ENCODE results near the gene PIM3. TPM values are rescaled to one million over a fixed set of nuclear protein-coding genes. Genes with fewer than 3 reads are reported as not detected.

Gene PIM3
- polyA plus RNA-seq, 4 donors = 35.7 to 72.2 (median 45.9) TPM

DNA sequence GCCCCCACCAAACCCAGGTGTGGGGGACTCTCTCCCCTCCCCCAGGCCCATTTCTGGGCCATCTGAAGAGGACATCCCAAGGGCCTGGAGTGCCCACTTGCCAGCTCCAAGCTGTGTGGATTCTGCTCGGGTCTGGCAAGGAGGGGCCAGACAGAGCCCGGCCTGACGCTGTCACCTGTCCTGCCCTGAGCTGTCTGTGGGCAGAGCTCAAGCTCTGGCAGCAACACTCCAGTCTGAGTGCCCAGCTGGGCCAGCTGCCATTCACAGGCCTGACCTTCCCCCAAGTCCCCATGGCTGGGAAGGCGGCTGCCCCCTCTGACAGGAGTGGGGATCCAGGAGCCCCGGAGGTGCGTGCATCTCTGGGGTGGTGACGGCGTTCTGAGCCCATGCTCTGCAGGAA is 6.2 kb upstream of the PIM3 start:
- WGBS, 3 donors = 78 to 85% (median 80%) methylated on average over 8 of the region's 8 CpGs

DNA sequence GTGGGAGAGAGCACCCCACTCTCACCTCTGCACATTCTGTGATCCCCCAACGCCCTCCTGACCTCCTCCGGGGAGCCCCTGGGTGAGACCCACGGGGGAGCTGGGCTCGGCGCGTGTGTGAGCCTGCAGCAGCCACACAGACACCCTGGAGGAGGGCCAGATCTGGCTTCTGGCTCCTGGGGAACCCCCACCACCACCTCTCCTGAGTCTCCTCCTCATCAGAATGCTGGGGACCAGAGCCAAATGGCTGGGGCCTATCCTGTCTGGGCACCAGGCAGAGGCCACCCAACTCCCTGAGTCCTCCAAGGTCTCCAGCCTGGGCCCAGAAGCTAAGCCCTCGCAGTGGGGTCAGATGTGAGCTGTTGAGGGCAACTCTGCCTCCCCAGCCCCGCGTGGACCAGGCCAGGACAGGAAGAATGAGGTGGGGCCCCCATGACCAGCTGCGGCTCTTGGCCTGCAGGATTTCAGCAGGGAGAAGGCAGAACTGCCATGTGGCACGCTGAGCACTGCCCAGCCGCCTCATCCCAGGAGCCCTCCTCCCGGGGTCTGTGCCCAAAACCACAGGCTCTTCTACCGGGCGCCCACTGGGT is 5.5 kb upstream of the PIM3 start:
- no peak for DNase-seq

More for the DNA sequence above, 6.2 kb upstream of the PIM3 start:
- DNase-seq = no peak
- H3K4me1 ChIP-seq (ENCODE audit: control insufficient read depth in 3 of 3, insufficient read depth in 2 of 3, low read depth in 1 of 3, low read length in 2 of 3) = peaks cover 3 to 77% (median 4%) of the 10 kb centered on the region in 3 donors
- no peaks in the 10 kb centered on the region for H3K9me3 ChIP-seq (ENCODE audit: control insufficient read depth in 2 of 2, insufficient read depth in 1 of 2, low read depth in 1 of 2, low read length in 1 of 2)
- no peaks in the 10 kb centered on the region for H3K36me3 ChIP-seq (ENCODE audit: control insufficient read depth in 3 of 3, insufficient read depth in 2 of 3, low read depth in 1 of 3, low read length in 3 of 3)
- FAIRE-seq = no peak
- H3K4me3 ChIP-seq (ENCODE audit: low read depth in 1 of 3, low read length in 3 of 3) = no peak overlapping the region
- H3K27me3 ChIP-seq (ENCODE audit: control insufficient read depth in 3 of 3, insufficient read depth in 3 of 3, low read length in 3 of 3) = no peaks in the 10 kb centered on the region
- H3K27ac ChIP-seq (ENCODE audit: low read depth in 1 of 3, low read length in 2 of 3) = no peak overlapping the region

DNA sequence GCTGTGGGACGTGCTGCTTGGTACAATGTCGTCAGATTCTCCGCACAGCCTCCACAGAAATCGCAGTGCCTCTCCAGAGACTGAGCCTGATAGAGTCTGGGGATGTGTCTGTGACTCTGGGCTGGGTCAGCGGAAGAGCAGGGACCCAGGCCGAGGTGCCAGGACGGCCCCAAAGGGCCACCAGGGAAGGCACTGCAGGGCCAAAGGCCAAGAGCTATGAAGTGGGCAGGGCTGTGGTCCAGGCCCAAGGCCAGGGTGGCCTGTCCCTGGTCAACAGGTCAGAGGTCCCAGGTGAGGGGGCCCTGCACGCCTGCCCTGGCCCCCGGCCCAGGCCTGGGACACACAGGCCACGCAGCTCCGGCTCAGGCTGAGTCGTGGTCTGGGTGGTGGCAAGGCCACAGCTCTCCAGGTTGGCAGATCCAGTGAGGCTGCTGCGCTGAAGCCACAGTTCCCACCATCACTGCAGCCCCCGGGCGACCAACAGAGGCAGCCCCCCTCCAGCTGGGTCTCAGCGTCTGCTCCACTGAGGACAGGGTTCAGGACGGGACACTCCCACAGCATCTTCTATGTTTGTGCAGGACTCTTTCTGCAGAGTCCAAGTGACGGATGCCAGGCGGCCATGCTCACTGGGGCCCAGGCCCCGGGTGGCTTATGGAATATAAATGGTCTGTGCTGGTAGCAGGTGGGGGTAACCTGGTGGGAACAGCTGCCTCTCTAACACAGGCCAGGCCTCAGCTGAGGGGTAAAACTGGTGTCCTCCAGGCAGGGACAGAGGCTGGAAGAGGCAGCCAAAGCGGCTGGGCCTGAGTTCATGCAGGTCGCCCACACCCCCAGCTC is 4.8 kb upstream of the PIM3 start:
- no peaks in the 10 kb centered on the region for H3K9me3 ChIP-seq (ENCODE audit: control insufficient read depth in 2 of 2, insufficient read depth in 1 of 2, low read depth in 1 of 2, low read length in 1 of 2)
- DNase-seq (no peak), FAIRE-seq (no peak)
- WGBS, 3 donors = 92 to 94% (median 93%) methylated on average over 22 of the region's 22 CpGs
- H3K4me1 ChIP-seq (ENCODE audit: control insufficient read depth in 3 of 3, insufficient read depth in 2 of 3, low read depth in 1 of 3, low read length in 2 of 3) = peaks cover 0 to 70% (median 3%) of the 10 kb centered on the region in 3 donors
- H3K27me3 ChIP-seq (ENCODE audit: control insufficient read depth in 3 of 3, insufficient read depth in 3 of 3, low read length in 3 of 3) = no peaks in the 10 kb centered on the region
- H3K27ac ChIP-seq (ENCODE audit: low read depth in 1 of 3, low read length in 2 of 3) = no peak overlapping the region
- H3K36me3 ChIP-seq (ENCODE audit: control insufficient read depth in 3 of 3, insufficient read depth in 2 of 3, low read depth in 1 of 3, low read length in 3 of 3) = no peaks in the 10 kb centered on the region
- H3K4me3 ChIP-seq (ENCODE audit: low read depth in 1 of 3, low read length in 3 of 3) = no peak overlapping the region

More for the DNA sequence above, 5.5 kb upstream of the PIM3 start:
- WGBS, 3 donors = 80 to 87% (median 84%) methylated on average over 15 of the region's 15 CpGs
- Histone ChIP-seq H3K4me1 (ENCODE audit: control insufficient read depth in 3 of 3, insufficient read depth in 2 of 3, low read depth in 1 of 3, low read length in 2 of 3) (peaks cover 0 to 75% (median 3%) of the 10 kb centered on the region in 3 donors), H3K27ac (ENCODE audit: low read depth in 1 of 3, low read length in 2 of 3) (no peak overlapping the region), H3K36me3 (ENCODE audit: control insufficient read depth in 3 of 3, insufficient read depth in 2 of 3, low read depth in 1 of 3, low read length in 3 of 3) (no peaks in the 10 kb centered on the region), H3K4me3 (ENCODE audit: low read depth in 1 of 3, low read length in 3 of 3) (no peak overlapping the region), H3K27me3 (ENCODE audit: control insufficient read depth in 3 of 3, insufficient read depth in 3 of 3, low read length in 3 of 3) (no peaks in the 10 kb centered on the region), H3K9me3 (ENCODE audit: control insufficient read depth in 2 of 2, insufficient read depth in 1 of 2, low read depth in 1 of 2, low read length in 1 of 2) (no peaks in the 10 kb centered on the region)
- FAIRE-seq = no peak

DNA sequence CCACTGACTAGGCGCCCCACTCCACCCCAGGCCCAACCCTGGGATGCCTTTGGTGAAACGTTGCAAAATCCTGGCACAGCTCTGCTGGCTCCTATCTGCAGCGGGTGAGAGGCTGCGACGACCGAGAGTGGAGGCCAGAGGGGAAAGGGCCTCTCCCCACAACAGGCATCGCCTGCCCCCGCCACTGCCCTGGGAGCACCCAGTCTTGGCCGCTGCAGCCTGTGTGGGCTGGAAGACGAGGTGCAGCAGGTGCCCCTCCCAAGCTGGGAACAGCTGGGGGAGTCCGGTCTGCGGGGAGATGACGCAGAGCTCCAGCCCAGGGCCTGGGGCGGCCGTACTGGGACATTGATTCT is 4.2 kb upstream of the PIM3 start:
- no peaks in the 10 kb centered on the region for H3K27me3 ChIP-seq (ENCODE audit: control insufficient read depth in 3 of 3, insufficient read depth in 3 of 3, low read length in 3 of 3)
- peaks cover 0 to 64% (median 2%) of the 10 kb centered on the region in 3 donors for H3K4me1 ChIP-seq (ENCODE audit: control insufficient read depth in 3 of 3, insufficient read depth in 2 of 3, low read depth in 1 of 3, low read length in 2 of 3)
- DNase-seq = no peak
- H3K27ac ChIP-seq (ENCODE audit: low read depth in 1 of 3, low read length in 2 of 3) = no peak overlapping the region
- FAIRE-seq = no peak
- WGBS, 3 donors = 78 to 84% (median 79%) methylated on average over 15 of the region's 15 CpGs
- H3K4me3 ChIP-seq (ENCODE audit: low read depth in 1 of 3, low read length in 3 of 3) = no peak overlapping the region
- H3K9me3 ChIP-seq (ENCODE audit: control insufficient read depth in 2 of 2, insufficient read depth in 1 of 2, low read depth in 1 of 2, low read length in 1 of 2) = no peaks in the 10 kb centered on the region
- peaks cover 0 to under 1% (median 0%) of the 10 kb centered on the region in 3 donors for H3K36me3 ChIP-seq (ENCODE audit: control insufficient read depth in 3 of 3, insufficient read depth in 2 of 3, low read depth in 1 of 3, low read length in 3 of 3)

DNA sequence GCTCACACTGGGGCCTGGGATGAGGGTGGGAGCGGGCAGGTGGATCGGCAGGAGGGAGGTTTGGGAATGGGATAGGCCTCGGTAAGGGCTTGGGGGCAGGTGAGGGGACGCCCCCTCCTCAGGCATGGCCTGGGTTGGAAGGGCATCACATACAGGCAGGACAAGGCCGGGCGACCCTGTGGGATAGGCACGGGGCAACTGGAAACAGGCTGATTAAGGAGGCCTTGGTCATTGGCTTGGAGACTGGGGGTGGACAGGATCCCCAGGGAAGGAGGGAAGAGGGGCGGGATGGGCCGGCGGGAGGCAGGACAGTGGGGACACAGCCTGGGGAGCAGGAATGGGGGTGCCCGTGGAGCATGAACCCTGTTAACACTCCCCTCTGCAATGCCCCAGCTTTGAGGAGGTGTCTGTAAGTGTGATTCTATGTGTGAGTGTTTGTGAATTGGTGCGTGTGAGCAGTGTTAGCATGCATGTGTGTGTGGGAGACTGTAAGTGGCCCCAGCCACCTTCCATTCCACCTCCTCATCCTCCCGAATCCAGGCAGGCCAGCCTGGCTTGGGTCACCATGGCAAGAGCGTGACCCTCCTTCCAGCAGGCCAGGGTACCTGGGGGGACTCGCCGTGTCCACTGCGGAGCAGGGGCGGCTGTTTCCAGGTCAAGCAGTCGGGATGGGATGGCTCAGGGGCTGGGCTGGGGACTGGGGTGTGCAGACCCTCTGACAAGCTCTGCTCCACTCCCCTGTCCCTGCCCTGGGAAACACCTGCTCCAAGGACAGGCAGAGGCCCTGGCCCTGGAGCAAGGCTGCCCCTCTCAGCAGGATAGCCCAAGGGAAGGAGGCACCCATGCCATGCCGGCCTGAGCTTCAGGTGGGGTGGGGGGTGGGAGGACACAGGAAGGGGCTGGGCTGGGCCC is 3.4 kb upstream of the PIM3 start:
- WGBS, 3 donors = 87 to 90% (median 89%) methylated on average over 18 to 20 of the region's 20 CpGs

DNA sequence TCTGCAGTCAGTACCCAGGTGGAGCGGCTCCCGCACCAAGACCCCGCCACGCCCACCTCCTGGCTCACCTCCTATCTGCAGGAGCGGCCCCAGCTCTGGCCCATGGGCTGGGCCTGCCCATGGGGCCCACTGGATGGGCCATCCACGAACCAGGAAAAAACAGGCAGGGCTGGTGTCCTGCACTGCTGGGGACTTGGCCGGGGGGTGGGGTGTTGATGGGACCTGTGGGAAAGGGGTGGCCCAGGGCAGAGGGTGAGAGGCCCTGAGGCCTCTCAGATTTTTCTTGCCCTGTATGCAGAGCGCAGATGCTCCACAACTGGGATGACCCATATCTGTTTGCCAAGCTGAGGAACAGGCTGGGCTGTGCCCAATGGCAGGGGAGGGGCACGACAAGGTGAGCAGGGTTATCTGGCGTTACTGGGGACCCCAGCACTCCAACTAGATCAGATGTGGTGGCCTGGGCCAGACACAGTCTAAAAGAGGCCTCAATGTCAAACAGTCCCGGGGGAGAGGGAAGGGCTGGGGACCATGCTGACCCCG is 2.7 kb upstream of the PIM3 start:
- 33 to 67% (median 41%) methylated on average over 10 to 12 of the region's 12 CpGs for WGBS, 3 donors
- Histone ChIP-seq H3K9me3 (ENCODE audit: control insufficient read depth in 2 of 2, insufficient read depth in 1 of 2, low read depth in 1 of 2, low read length in 1 of 2) (no peaks in the 10 kb centered on the region), H3K36me3 (ENCODE audit: control insufficient read depth in 3 of 3, insufficient read depth in 2 of 3, low read depth in 1 of 3, low read length in 3 of 3) (peaks cover under 1 to 13% (median under 1%) of the 10 kb centered on the region in 3 donors), H3K27ac (ENCODE audit: low read depth in 1 of 3, low read length in 2 of 3) (peak overlapping the region in 1 of 3 donors; percentile 89), H3K4me1 (ENCODE audit: control insufficient read depth in 3 of 3, insufficient read depth in 2 of 3, low read depth in 1 of 3, low read length in 2 of 3) (peaks cover 0 to 53% (median 0%) of the 10 kb centered on the region in 3 donors), H3K4me3 (ENCODE audit: low read depth in 1 of 3, low read length in 3 of 3) (no peak overlapping the region), H3K27me3 (ENCODE audit: control insufficient read depth in 3 of 3, insufficient read depth in 3 of 3, low read length in 3 of 3) (no peaks in the 10 kb centered on the region)
- FAIRE-seq (no peak), DNase-seq (peak in 1 of 2 donors; percentile 77)

More for the DNA sequence above, 3.4 kb upstream of the PIM3 start:
- Histone ChIP-seq H3K4me1 (ENCODE audit: control insufficient read depth in 3 of 3, insufficient read depth in 2 of 3, low read depth in 1 of 3, low read length in 2 of 3) (peaks cover 0 to 57% (median 0%) of the 10 kb centered on the region in 3 donors), H3K36me3 (ENCODE audit: control insufficient read depth in 3 of 3, insufficient read depth in 2 of 3, low read depth in 1 of 3, low read length in 3 of 3) (peaks cover 0 to 6% (median 0%) of the 10 kb centered on the region in 3 donors), H3K27ac (ENCODE audit: low read depth in 1 of 3, low read length in 2 of 3) (peak overlapping the region in 1 of 3 donors; percentile 89), H3K4me3 (ENCODE audit: low read depth in 1 of 3, low read length in 3 of 3) (no peak overlapping the region), H3K9me3 (ENCODE audit: control insufficient read depth in 2 of 2, insufficient read depth in 1 of 2, low read depth in 1 of 2, low read length in 1 of 2) (no peaks in the 10 kb centered on the region), H3K27me3 (ENCODE audit: control insufficient read depth in 3 of 3, insufficient read depth in 3 of 3, low read length in 3 of 3) (no peaks in the 10 kb centered on the region)
- FAIRE-seq (no peak), DNase-seq (no peak)

DNA sequence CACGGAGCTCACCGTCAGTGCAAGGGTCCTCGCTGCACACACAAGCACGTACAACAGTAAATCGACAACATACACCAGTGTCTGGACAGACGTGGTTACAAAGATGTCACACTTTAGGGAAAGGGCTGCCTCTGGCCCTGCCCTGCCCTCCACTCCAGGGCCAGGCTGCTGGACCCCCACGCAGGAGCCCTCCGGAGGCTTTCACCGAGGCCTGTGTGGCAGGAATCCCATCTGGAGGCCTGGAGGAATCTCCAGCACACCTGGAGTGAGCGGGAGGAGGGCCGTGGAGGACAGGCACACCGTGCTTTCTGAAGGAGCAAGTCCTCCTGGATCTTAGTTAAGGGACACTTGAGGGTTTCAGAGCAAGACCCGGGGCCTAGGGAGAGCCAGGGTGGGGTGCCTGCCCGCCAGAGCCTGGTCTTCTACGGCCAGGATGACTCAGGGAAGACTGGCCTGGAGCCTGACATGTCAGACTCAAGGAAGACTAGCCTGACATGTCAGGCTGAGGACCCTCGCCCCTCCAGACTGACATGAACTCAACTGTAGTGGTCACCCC is 2.1 kb upstream of the PIM3 start:
- 79 to 87% (median 81%) methylated on average over 16 of the region's 16 CpGs for WGBS, 3 donors
- H3K4me3 ChIP-seq (ENCODE audit: low read depth in 1 of 3, low read length in 3 of 3) = no peak overlapping the region
- peaks cover under 1 to 53% (median under 1%) of the 10 kb centered on the region in 3 donors for H3K4me1 ChIP-seq (ENCODE audit: control insufficient read depth in 3 of 3, insufficient read depth in 2 of 3, low read depth in 1 of 3, low read length in 2 of 3)
- no peaks in the 10 kb centered on the region for H3K27me3 ChIP-seq (ENCODE audit: control insufficient read depth in 3 of 3, insufficient read depth in 3 of 3, low read length in 3 of 3)
- H3K9me3 ChIP-seq (ENCODE audit: control insufficient read depth in 2 of 2, insufficient read depth in 1 of 2, low read depth in 1 of 2, low read length in 1 of 2) = no peaks in the 10 kb centered on the region
- no peak for FAIRE-seq
- peak overlapping the region in 2 of 3 donors; percentile 89 to 94 for H3K27ac ChIP-seq (ENCODE audit: low read depth in 1 of 3, low read length in 2 of 3)
- no peak for DNase-seq
- peaks cover 6 to 19% (median 6%) of the 10 kb centered on the region in 3 donors for H3K36me3 ChIP-seq (ENCODE audit: control insufficient read depth in 3 of 3, insufficient read depth in 2 of 3, low read depth in 1 of 3, low read length in 3 of 3)

All from small intestine (tissue), 7 donors.